HG02981 (cell line): ENCODE data around the gene KIAA1755.

ENCODE experiments used
- ATAC-seq: cut with Tn5 transposase; IDR thresholded peaks from one replicate; pipeline ENCODE4 v1.9.1; 2021; ENCODE audit warnings: mild to moderate bottlenecking, moderate library complexity; ENCODE audit not compliant: unreplicated experiment

KIAA1755 gene

GRCh38 chr20:38221119-38221589 is 39.4 kb downstream of the KIAA1755 start:
- ATAC-seq: no peak

- no peak for ATAC-seq
Measured at GRCh38 chr20:38220587-38221118, 39.9 kb downstream of the KIAA1755 start.

DNA sequence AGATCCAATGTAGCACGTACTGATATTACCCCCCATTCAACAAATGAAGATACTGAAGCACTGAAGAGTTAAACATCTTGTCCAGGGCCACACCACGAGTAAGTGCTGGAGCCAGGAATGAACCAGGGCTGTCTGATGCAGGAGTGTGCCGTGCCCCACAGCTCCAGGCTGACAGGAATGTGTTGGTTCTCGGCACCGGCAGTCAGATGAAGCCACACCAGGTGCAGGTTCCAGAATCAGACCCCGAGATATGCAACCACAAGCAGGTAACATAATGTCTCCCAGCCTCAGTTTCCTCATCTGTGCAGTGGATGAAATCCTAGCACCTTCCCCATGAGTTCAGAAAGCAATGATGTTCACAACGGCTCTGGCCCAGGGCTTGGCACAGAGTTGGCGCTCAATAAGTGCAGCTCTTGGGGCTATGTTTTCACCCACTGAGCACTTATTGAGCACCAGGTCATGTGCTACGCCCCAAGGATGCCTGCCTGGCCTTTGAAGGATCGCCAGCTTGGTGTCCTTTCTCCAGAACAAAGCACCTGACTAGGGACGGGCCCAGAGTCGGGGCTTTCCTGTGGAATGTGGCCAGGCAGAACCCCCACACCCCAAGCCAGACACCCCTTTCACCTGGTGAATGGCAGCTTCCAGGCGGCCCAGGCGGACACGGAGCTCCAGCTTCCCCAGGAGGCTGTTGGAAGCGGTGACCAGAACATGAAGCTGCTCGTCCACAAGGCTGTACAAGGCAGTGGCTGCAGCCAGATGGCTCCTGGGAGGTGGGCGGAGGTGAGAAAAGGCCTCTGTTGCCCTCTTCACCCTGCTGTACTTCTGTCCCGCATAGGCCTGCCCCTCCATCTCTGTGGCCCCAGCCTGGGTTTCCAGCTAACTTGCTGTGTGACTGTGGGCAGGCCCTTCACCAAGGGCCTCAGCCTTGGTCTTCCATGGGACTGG is 41.3 kb downstream of the KIAA1755 start:
- ATAC-seq: no peak

GRCh38 chr20:38218566-38218885 is 42.0 kb downstream of the KIAA1755 start:
- no peak for ATAC-seq

DNA sequence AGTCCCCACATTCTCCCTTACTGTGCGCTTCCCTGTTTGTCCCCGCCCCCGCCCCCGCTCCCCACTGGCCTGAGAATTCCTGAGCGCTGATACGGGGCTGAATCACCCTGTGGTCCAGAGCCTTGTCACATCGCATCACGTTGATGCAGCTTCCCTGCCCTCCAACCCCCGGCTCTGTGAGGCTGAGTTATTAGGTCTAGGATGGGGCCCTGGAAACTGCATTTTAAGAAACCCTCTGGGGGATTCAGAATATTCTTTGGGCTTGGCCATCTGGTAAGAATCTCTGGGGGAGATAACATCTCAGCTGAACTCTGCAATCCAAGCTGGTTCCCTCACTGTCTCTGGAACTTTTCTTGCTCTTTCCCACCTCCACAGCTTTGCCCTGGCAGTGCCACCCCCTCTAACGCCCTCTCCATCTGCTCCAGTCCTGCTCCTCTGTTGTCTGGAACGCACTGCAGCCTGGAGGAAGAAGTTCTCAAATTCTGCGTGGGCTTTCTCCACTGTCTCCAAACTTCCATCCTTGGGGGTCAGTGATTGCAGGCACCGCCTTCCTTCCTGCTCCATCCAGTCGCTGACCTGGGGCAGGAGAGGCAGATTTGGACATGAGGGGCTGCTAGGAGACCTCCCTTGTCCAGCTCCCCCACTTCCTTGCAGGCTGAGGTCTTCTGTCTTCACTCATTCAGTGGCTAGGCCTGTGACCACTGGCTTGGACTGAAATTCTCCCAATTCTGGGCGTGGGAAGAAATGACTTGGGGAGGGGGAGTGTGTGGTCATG is 42.6 kb downstream of the KIAA1755 start:
- no peak for ATAC-seq

GRCh38 chr20:38216746-38217595 is 43.6 kb downstream of the KIAA1755 start:
- ATAC-seq: no peak

GRCh38 chr20:38216201-38216600 is 44.3 kb downstream of the KIAA1755 start:
- no peak for ATAC-seq

- no peak for ATAC-seq
Measured at GRCh38 chr20:38215194-38216182, 45.0 kb downstream of the KIAA1755 start.

GRCh38 chr20:38214256-38215193 is 46.0 kb downstream of the KIAA1755 start:
- no peak for ATAC-seq

GRCh38 chr20:38213607-38213940 is 47.0 kb downstream of the KIAA1755 start:
- ATAC-seq: no peak

GRCh38 chr20:38212806-38213606 is 47.5 kb downstream of the KIAA1755 start:
- ATAC-seq: no peak

DNA sequence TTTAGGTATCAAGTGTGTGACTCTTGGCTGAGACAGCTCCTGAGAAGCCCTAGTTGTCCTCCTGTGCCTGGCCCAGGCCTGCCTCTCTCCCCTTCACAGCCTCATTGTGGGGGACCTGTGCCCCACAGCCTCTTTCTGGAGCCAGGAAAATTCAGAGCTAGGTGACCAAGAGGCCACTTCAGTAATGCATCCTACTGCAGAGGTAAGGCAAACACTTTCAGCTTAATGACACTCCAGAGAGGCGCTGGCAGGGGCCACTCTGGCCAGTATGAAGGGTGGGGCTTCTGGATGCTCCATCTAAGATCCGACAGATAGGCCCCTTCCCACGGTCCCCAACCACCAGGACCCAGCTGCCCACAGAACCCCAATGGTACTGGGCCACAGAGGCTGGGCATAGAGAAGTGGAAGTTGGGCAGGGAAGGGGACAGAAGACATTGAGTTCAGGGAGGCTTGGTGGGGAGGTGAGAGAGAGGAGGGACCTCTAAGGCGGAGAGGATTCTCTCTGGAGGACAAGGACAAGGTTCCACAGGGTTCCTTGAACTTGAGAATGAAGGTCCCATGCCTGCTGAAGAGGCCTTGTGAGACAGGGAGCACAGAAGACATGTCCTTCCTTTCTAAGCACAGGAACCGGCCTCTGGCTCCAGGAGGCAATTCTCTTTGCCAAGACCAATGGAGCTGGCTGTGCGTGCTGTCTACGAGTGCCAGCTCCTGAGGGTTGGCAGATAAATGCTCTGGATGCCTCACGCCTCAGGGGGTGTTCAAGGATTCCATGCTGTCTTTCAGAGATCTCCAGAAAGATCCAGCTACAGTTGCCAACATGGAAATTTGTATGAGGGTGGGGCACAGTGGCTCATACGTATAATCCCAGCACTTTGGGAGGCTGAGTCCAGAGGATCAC is 49.1 kb downstream of the KIAA1755 start:
- ATAC-seq: no peak

DNA sequence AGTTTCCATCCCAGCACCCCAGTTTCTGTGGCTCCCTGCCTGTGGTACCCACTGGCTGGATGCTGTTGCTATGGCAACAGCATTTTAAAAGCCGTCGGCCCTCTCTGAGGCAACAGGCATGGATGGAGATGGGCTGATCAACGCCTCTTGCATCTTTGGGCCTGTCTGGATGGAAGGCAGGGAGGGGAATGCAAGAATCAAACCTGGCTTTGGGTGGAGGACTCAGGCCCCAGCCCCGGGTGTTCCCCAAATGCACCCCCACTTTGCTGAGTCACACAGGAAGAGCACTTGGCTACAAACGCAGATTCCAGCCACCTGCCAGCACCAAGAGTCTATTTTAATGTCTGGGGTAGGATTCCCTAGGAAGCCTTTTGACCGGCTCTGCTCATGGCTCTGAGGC is 49.8 kb downstream of the KIAA1755 start:
- ATAC-seq: no peak

- no peak for ATAC-seq
Measured at GRCh38 chr20:38209736-38210405, 50.7 kb downstream of the KIAA1755 start.

GRCh38 chr20:38209054-38209675 is 51.4 kb downstream of the KIAA1755 start:
- ATAC-seq: no peak

DNA sequence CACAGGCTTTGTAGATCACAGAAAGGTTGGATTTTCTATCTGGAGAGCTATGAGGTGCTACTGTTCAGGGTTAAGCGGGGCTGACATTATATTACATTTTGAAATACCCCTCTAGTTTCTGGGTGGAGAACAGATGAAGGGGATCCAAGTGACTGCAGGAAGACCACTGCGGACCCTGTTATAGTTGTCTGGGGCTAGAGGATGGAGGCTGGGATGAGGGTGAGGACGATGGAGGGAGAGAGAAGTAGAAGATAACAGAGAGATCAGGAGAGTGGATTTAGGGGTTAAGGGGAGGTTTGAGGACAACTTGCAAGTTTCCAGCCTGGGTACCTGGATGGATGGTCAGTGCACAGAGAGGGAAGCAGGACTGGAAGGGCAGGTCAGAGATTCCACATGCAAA is 52.0 kb downstream of the KIAA1755 start:
- ATAC-seq: no peak
